ENCODE results near the gene ZNF175.

- TF ChIP-seq, protein P1, sequence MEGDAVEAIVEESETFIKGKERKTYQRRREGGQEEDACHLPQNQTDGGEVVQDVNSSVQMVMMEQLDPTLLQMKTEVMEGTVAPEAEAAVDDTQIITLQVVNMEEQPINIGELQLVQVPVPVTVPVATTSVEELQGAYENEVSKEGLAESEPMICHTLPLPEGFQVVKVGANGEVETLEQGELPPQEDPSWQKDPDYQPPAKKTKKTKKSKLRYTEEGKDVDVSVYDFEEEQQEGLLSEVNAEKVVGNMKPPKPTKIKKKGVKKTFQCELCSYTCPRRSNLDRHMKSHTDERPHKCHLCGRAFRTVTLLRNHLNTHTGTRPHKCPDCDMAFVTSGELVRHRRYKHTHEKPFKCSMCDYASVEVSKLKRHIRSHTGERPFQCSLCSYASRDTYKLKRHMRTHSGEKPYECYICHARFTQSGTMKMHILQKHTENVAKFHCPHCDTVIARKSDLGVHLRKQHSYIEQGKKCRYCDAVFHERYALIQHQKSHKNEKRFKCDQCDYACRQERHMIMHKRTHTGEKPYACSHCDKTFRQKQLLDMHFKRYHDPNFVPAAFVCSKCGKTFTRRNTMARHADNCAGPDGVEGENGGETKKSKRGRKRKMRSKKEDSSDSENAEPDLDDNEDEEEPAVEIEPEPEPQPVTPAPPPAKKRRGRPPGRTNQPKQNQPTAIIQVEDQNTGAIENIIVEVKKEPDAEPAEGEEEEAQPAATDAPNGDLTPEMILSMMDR (optimal IDR thresholded peaks at IDR 0.05 in 1 of 3, IDR thresholded peaks at IDR 0.05 in 1 of 3, conservative IDR thresholded peaks at IDR 0.05 in 1 of 3; ENCODE audit: extremely low read depth in 1 of 3, insufficient read depth in 2 of 3, low read length in 3 of 3), result no peak
- TF ChIP-seq EZH2 (IDR thresholded peaks at IDR 0.05; ENCODE audit: low read length), result no peak
These were observed 15.1 kb downstream of the ZNF175 start for GRCh38 chr19:51586103-51586728.
